Mononuclear cell (primary cell): ENCODE measurements around the gene MYO5B. TPM values are rescaled to one million over a fixed set of nuclear protein-coding genes. Genes with fewer than 3 reads are reported as not detected.

Experiments
- H3K27me3 ChIP-seq: 2 replicates; pipeline ENCODE4 v1.6.0; 2011; ENCODE audit warnings: low read length, control low read depth; ENCODE audit not compliant: insufficient read depth
- H3K4me1 ChIP-seq: 2 replicates; pipeline ENCODE4 v1.5.1; 2011; ENCODE audit warnings: mild to moderate bottlenecking, low read length, control low read depth; ENCODE audit not compliant: insufficient read depth
- H3K4me3 ChIP-seq: 2 replicates; pipeline ENCODE4 v1.5.1; 2011; ENCODE audit warnings: mild to moderate bottlenecking, low read length, moderate library complexity
- H3K9me3 ChIP-seq: 2 replicates; pipeline ENCODE4 v1.5.1; 2011; ENCODE audit warnings: low read depth, mild to moderate bottlenecking, control low read depth, low read length
- total RNA-seq: library from RNA; depleted of rRNA; stranded (reverse); fragments of >200 nt; gene quantifications from one replicate; pipeline ENCODE4 v1.2.3, GENCODE V29; 2012

The MYO5B gene
- total RNA-seq, 1 donor, result under 0.01 TPM

DNA sequence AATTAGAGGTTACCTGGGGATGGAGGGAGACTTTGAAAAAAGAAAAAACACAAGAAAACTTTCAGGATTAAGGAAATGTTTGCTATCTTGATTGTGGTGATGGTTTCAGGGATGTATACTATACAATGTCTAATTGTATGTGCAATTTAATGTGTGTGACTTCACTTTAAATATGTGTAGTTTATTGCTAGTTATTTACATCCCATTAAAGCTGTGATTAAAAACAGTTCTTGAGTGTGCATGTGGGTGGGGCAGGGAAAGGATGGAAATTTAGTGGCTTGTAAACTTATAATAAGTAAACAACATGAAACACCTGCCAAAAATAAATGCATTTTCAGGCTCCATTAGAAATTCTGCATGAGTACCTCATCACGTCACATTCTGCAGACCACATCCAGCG is 167.0 kb downstream of the MYO5B start:
- no peak overlapping the region for H3K4me3 ChIP-seq
- H3K27me3 ChIP-seq, result no peaks in the 10 kb centered on the region
- no peaks in the 10 kb centered on the region for H3K9me3 ChIP-seq
- H3K4me1 ChIP-seq, result no peaks in the 10 kb centered on the region

DNA sequence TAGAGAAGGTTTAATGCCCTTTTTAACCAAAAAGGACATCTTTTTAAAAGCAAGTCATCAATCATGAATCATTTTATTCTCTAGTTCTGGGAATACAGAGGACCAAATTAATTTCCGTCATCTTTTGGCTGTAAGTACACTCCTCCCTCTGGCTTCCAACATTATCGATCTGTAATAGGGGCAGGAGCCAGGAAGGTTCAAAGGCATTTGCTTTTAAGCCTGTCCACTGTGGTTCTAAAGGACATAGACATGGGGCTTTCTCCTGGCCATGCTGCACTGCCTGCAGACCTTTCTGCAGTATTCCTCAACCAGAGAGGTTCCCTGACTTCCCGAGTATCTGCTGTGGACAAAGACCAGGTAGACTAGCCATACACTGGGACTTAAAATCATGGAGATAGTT is 170.5 kb downstream of the MYO5B start:
- no peak overlapping the region for H3K4me3 ChIP-seq
- no peaks in the 10 kb centered on the region for H3K4me1 ChIP-seq
- H3K27me3 ChIP-seq, result no peaks in the 10 kb centered on the region
- no peaks in the 10 kb centered on the region for H3K9me3 ChIP-seq

- Histone ChIP-seq H3K27me3 (no peaks in the 10 kb centered on the region), H3K9me3 (no peaks in the 10 kb centered on the region), H3K4me3 (no peak overlapping the region), H3K4me1 (no peaks in the 10 kb centered on the region)
Observed at GRCh38 chr18:50022985-50023384, 172.0 kb downstream of the MYO5B start.

GRCh38 chr18:50014606-50015005 is 180.3 kb downstream of the MYO5B start:
- Histone ChIP-seq H3K9me3 (no peaks in the 10 kb centered on the region), H3K4me3 (no peak overlapping the region)

GRCh38 chr18:50013363-50014138 is 181.4 kb downstream of the MYO5B start:
- Histone ChIP-seq H3K9me3 (no peaks in the 10 kb centered on the region), H3K4me3 (no peak overlapping the region), H3K27me3 (no peaks in the 10 kb centered on the region), H3K4me1 (no peaks in the 10 kb centered on the region)

More at GRCh38 chr18:50014606-50015005, 180.3 kb downstream of the MYO5B start:
- Histone ChIP-seq H3K4me1 (no peaks in the 10 kb centered on the region), H3K27me3 (no peaks in the 10 kb centered on the region)

DNA sequence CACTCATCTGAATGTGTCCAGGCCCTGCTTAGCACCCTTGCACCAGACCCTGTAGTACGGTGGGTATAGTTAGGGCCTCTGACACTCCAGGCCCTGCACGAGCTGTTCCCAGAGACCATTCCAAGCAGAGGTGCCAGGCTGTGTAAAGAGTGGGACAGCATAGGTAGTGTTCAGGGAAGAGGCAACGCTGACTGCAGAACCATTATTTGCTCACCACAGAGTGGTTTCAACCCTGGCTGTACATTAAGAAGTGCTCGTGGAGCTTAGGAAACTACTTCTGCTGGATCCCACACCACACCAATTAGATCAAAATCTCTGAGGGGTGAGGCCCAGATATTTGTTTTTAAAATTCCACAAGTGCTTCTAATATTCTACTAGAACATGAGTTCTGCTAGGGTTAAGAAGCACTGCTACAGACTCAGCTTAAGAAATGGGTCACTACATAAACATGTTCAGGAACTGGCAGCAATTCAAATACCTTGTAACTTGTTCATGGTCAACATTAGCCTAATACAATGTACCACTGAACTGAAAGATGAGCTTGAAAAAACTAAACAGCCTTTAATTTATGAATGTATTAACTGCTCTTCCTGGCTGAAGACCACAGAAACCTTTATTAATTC is 183.0 kb downstream of the MYO5B start:
- Histone ChIP-seq H3K27me3 (no peaks in the 10 kb centered on the region), H3K4me3 (no peak overlapping the region), H3K9me3 (no peaks in the 10 kb centered on the region), H3K4me1 (no peaks in the 10 kb centered on the region)

DNA sequence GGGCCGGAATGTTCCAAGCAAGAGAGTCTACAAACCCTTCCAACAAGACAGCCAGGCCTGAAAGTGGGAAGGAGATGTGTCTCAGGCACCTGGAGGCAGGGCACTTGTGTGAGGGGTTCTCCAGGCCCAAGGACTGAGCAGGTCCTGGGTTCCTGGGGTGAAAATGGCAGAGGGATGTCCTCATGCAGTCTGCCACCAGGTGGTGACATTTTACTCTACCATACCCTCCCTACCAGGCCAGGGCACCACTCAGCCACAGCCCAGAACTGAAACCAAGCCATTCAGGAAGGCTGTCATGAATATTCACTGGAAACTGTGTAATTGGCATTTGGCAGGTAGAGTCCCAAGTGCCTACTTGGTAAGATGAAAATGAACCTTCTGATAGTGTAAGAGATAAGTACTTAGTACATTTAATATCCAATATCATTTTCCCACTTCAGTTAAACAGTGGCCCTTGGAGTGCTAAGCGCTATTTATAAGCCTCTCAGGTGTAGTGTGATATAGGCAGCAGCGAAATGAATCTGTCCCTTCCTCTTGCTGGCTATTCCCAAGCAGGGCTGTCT is 185.1 kb downstream of the MYO5B start:
- Histone ChIP-seq H3K4me1 (no peaks in the 10 kb centered on the region), H3K4me3 (no peak overlapping the region), H3K9me3 (no peaks in the 10 kb centered on the region), H3K27me3 (no peaks in the 10 kb centered on the region)

- H3K4me3 ChIP-seq, result no peak overlapping the region
Observed at GRCh38 chr18:50008306-50008705, 186.6 kb downstream of the MYO5B start.

DNA sequence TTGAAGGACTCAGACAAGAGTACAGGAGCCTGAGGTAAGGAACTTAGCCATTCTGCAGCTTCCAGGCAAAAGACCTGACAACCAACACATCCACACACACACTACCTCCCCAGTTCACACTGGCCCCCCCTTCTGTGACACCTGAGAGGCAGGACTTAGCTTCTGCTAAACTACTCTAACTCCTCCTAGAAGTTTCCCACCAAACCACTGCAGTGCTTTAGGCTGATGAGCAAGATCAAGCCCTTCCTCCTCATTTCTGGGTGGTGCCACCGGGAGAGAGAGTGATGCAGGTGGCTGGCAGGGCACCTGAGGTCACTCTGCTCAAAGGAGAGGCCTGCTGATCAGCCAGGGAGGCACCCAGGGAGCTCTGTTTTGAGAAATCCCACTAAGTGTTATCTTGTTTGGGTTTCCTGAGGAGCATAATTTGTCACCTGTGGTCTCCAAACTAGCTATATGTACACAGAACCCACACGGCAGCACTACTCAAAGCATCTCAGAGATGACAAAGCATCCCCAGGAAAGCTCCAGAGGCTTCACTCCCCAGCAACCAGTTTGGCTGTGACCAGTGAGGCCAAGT is 188.4 kb downstream of the MYO5B start:
- Histone ChIP-seq H3K4me1 (no peaks in the 10 kb centered on the region), H3K4me3 (no peak overlapping the region), H3K27me3 (no peaks in the 10 kb centered on the region), H3K9me3 (no peaks in the 10 kb centered on the region)

More at GRCh38 chr18:50008306-50008705, 186.6 kb downstream of the MYO5B start:
- Histone ChIP-seq H3K9me3 (no peaks in the 10 kb centered on the region), H3K27me3 (no peaks in the 10 kb centered on the region), H3K4me1 (no peaks in the 10 kb centered on the region)

DNA sequence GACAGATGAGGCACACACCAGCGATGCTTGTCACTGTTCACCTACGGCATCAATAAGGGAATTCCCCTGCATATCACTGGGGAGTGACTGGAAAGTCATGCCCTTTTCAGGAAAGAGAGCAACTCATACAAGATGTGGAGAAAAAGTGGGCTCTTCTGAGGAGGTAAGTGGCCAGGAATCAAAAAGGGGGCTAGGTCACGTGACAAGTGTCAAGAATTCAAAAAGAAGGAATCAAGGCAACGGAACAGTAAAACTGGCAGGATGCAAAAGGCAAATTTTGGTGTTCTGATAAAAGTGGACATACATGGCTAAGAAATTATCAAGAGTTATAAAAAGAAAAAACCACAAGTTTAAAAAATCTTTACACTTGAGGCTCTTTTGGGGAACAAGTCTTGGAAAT is 190.9 kb downstream of the MYO5B start:
- H3K27me3 ChIP-seq, result no peaks in the 10 kb centered on the region
- H3K4me1 ChIP-seq, result no peaks in the 10 kb centered on the region
- H3K9me3 ChIP-seq, result no peaks in the 10 kb centered on the region
- no peak overlapping the region for H3K4me3 ChIP-seq

GRCh38 chr18:50002781-50003180 is 192.2 kb downstream of the MYO5B start:
- Histone ChIP-seq H3K4me3 (no peak overlapping the region), H3K9me3 (no peaks in the 10 kb centered on the region), H3K4me1 (no peaks in the 10 kb centered on the region), H3K27me3 (no peaks in the 10 kb centered on the region)

DNA sequence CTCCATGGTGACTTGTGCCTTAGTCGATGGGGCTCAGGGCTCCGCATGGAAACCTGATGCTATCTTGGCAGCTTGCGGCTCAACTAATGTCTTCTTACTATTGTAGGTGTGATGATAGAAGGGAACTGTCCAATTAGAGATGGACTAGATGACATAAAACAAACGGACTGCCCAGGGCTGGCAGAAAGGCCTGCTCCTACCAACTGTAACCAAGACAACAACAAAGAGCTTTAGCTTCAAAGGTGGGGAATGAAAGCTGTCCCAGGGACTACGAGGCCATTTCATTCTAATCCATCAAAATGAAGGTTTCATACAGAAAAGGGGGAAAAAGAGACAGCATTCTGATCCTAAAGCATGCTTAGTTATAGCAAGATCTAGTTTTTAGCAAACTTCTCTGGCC is 194.7 kb downstream of the MYO5B start:
- no peaks in the 10 kb centered on the region for H3K4me1 ChIP-seq
- H3K9me3 ChIP-seq, result no peaks in the 10 kb centered on the region
- H3K27me3 ChIP-seq, result no peaks in the 10 kb centered on the region
- no peak overlapping the region for H3K4me3 ChIP-seq

- no peak overlapping the region for H3K4me3 ChIP-seq
- no peaks in the 10 kb centered on the region for H3K9me3 ChIP-seq
- H3K27me3 ChIP-seq, result no peaks in the 10 kb centered on the region
- H3K4me1 ChIP-seq, result no peaks in the 10 kb centered on the region
Observed at GRCh38 chr18:49999128-49999527, 195.8 kb downstream of the MYO5B start.

DNA sequence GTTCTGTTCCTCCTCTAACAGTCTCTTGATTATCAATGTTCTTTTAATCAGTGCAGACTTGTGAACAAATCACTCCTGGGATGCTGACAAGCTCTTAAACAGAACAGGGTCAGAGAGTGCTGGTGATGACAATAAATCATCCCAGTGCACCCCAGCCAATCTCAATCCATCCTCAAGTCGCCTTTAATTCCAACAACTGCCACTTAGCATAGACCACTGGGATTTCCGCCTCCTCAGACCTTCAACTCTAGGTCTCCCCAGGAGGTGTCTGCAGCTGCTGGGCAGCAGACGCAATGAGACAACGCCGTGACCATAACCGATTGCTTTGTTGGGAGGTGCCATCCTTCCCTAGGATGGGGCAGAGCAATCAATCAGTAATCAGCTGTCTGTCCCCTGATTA is 197.4 kb downstream of the MYO5B start:
- Histone ChIP-seq H3K27me3 (no peaks in the 10 kb centered on the region), H3K4me1 (no peaks in the 10 kb centered on the region), H3K4me3 (no peak overlapping the region), H3K9me3 (no peaks in the 10 kb centered on the region)

GRCh38 chr18:49994410-49994809 is 200.5 kb downstream of the MYO5B start:
- Histone ChIP-seq H3K4me3 (no peak overlapping the region), H3K9me3 (no peaks in the 10 kb centered on the region), H3K4me1 (no peaks in the 10 kb centered on the region), H3K27me3 (no peaks in the 10 kb centered on the region)
